ENCODE results near the gene COL20A1. TPM values are rescaled to one million over a fixed set of nuclear protein-coding genes. Genes with fewer than 3 reads are reported as not detected.
"Not testable (repeated sequence)": the region's sequence is repeated elsewhere in the genome, so short reads cannot be mapped to it uniquely, and the experiment has no call there.

COL20A1 gene
- 0.14 TPM for total RNA-seq

- DNase-seq (ENCODE audit: low spot score) = no peak
Measured at GRCh38 chr20:63292904-63293303, at the start of gene COL20A1. Gene COL20A1 (plus strand): TSS chr20:63293186. CDS start chr20:63295108, 1,922 bp downstream.

GRCh38 chr20:63243604-63244247, 49.3 kb upstream of the COL20A1 start:
- DNase-seq (ENCODE audit: low spot score) = no peak

GRCh38 chr20:63244468-63244867, 48.5 kb upstream of the COL20A1 start:
- DNase-seq (ENCODE audit: low spot score) = no peak

GRCh38 chr20:63246490-63247288, 46.3 kb upstream of the COL20A1 start:
- DNase-seq (ENCODE audit: low spot score) = no peak

GRCh38 chr20:63247671-63248228, 45.2 kb upstream of the COL20A1 start:
- no peak for DNase-seq (ENCODE audit: low spot score)

GRCh38 chr20:63248835-63249591, 44.0 kb upstream of the COL20A1 start:
- DNase-seq (ENCODE audit: low spot score) = no peak

- DNase-seq (ENCODE audit: low spot score) = no peak
Measured at GRCh38 chr20:63249891-63250290, 43.1 kb upstream of the COL20A1 start.

- not testable (repeated sequence) for DNase-seq (ENCODE audit: low spot score)
Measured at GRCh38 chr20:63251350-63251749, 41.6 kb upstream of the COL20A1 start.

GRCh38 chr20:63252284-63252711, 40.7 kb upstream of the COL20A1 start:
- no peak for DNase-seq (ENCODE audit: low spot score)

GRCh38 chr20:63253065-63253437, 39.9 kb upstream of the COL20A1 start:
- DNase-seq (ENCODE audit: low spot score) = no peak

- no peak for DNase-seq (ENCODE audit: low spot score)
Measured at GRCh38 chr20:63253438-63254231, 39.4 kb upstream of the COL20A1 start.

GRCh38 chr20:63254232-63254605, 38.8 kb upstream of the COL20A1 start, which contains the start of gene NKAIN4:
Gene NKAIN4 (minus strand): TSS chr20:63254463. CDS start chr20:63254450, 13 bp downstream.
- no peak for DNase-seq (ENCODE audit: low spot score)

GRCh38 chr20:63254606-63255384, 38.2 kb upstream of the COL20A1 start:
- DNase-seq (ENCODE audit: low spot score) = no peak

- no peak for DNase-seq (ENCODE audit: low spot score)
Measured at GRCh38 chr20:63255931-63256704, 36.9 kb upstream of the COL20A1 start.

GRCh38 chr20:63256954-63257353, 36.0 kb upstream of the COL20A1 start:
- no peak for DNase-seq (ENCODE audit: low spot score)

- DNase-seq (ENCODE audit: low spot score) = no peak
Measured at GRCh38 chr20:63257629-63258028, 35.4 kb upstream of the COL20A1 start.

GRCh38 chr20:63258781-63259180, 34.2 kb upstream of the COL20A1 start:
- DNase-seq (ENCODE audit: low spot score) = no peak

- DNase-seq (ENCODE audit: low spot score) = no peak
Measured at GRCh38 chr20:63259734-63260460, 33.1 kb upstream of the COL20A1 start.

GRCh38 chr20:63260521-63260920, 32.5 kb upstream of the COL20A1 start:
- DNase-seq (ENCODE audit: low spot score) = no peak
